Activated T-helper 2 cell treated with anti-CD3 and anti-CD28 coated beads, Interferon-gamma antibody, Interleukin-2, Interleukin-4, amounts not matched to agents 10 μg/mL and 5 μg/mL and 100 μg/mL, durations not matched to agents 14 hours and 24 hours and 36 hours (primary cell): Measurements from ENCODE around the gene DBN1. TPM values are rescaled to one million over a fixed set of nuclear protein-coding genes. Genes with fewer than 3 reads are reported as not detected.
"Not testable (repeated sequence)": the region's sequence is repeated elsewhere in the genome, so short reads cannot be mapped to it uniquely, and the experiment has no call there.

Experiments used
- DNase-seq: peaks from one replicate; pipeline ENCODE4 v3.0.0; 2021; ENCODE audit warnings: low spot score
- H3K27ac Mint-ChIP-seq: one replicate; pipeline ENCODE4 v1.8.0; 2021; ENCODE audit warnings: mixed read lengths
- H3K27me3 Mint-ChIP-seq: one replicate; pipeline ENCODE4 v1.8.0; 2021; ENCODE audit warnings: low read depth, mixed read lengths
- H3K36me3 Mint-ChIP-seq: one replicate; pipeline ENCODE4 v1.8.0; 2021; ENCODE audit warnings: low read depth, mixed read lengths
- H3K4me1 Mint-ChIP-seq: one replicate; pipeline ENCODE4 v1.8.0; 2021; ENCODE audit warnings: low read depth, mixed read lengths
- H3K4me3 Mint-ChIP-seq: one replicate; pipeline ENCODE4 v1.8.0; 2021; ENCODE audit warnings: low read depth, mild to moderate bottlenecking, moderate library complexity, mixed read lengths
- H3K9me3 Mint-ChIP-seq: one replicate; pipeline ENCODE4 v1.8.0; 2021; ENCODE audit warnings: mixed read lengths
- intact Hi-C: fragments of 100-400 bp; cut with micrococcal nuclease; formaldehyde crosslinking; loops from one replicate; pipeline ENCODE4 v1.15.1; 2023
- total RNA-seq: library from RNA; stranded (reverse); gene quantifications from 2 replicates; pipeline ENCODE4 v1.2.3, GENCODE V29; 2022

The DBN1 gene
- total RNA-seq, 1 donor from 2014 or later = 32.9 TPM

GRCh38 chr5:177427211-177427822 lies 46.1 kb downstream of the DBN1 start:
- Mint-ChIP-seq H3K27me3 (no peaks in the 10 kb centered on the region), H3K27ac (peak overlapping the region; percentile 95), H3K4me1 (peaks cover 58% of the 10 kb centered on the region), H3K36me3 (peaks cover 47% of the 10 kb centered on the region), H3K4me3 (peak overlapping the region; percentile 91), H3K9me3 (no peaks in the 10 kb centered on the region)
- intact Hi-C loops = loop anchor here (2.0 to 5.0 kb wide), 3 partner anchors 35 to 891 kb away; partner anchors contain the start of genes PDLIM7 and RNF44
- no peak for DNase-seq

GRCh38 chr5:177426566-177427210 lies 46.7 kb downstream of the DBN1 start, which contains the start of gene GRK6:
GRK6 (plus strand) TSS chr5:177426676; CDS start chr5:177426846, 170 bp downstream.
- peak within 1 kb of the TSS; percentile 95 for H3K27ac Mint-ChIP-seq
- H3K36me3 Mint-ChIP-seq = peaks cover 41% of the 10 kb centered on the region
- H3K9me3 Mint-ChIP-seq = no peaks in the 10 kb centered on the region
- H3K4me3 Mint-ChIP-seq = peak within 1 kb of the TSS; percentile 91
- no peaks in the 10 kb centered on the region for H3K27me3 Mint-ChIP-seq
- intact Hi-C loops = loop anchor here (1.0 to 5.0 kb wide), 7 partner anchors 22 to 890 kb away; partner anchors contain the start of genes PDLIM7 and RNF44
- peak; percentile 74 for DNase-seq
- H3K4me1 Mint-ChIP-seq = peaks cover 53% of the 10 kb centered on the region

- H3K27me3 Mint-ChIP-seq = no peaks in the 10 kb centered on the region
- peaks cover 36% of the 10 kb centered on the region for H3K36me3 Mint-ChIP-seq
- peaks cover 46% of the 10 kb centered on the region for H3K4me1 Mint-ChIP-seq
- peak overlapping the region; percentile 82 for H3K27ac Mint-ChIP-seq
- DNase-seq = peak; percentile 99
- intact Hi-C loops = loop anchor here (1.0 to 5.0 kb wide), 7 partner anchors 22 to 889 kb away; partner anchors contain the start of genes PDLIM7 and RNF44
- no peaks in the 10 kb centered on the region for H3K9me3 Mint-ChIP-seq
- H3K4me3 Mint-ChIP-seq = peak overlapping the region; percentile 82
Measured at GRCh38 chr5:177425801-177426565, 47.5 kb downstream of the DBN1 start.

GRCh38 chr5:177425196-177425800 lies 48.1 kb downstream of the DBN1 start:
- Mint-ChIP-seq H3K27me3 (no peaks in the 10 kb centered on the region), H3K27ac (peak overlapping the region; percentile 82), H3K4me3 (peak overlapping the region; percentile 82), H3K4me1 (peaks cover 39% of the 10 kb centered on the region), H3K9me3 (no peaks in the 10 kb centered on the region), H3K36me3 (peaks cover 29% of the 10 kb centered on the region)
- DNase-seq = no peak
- intact Hi-C loops = loop anchor here (5.0 kb wide), 1 partner anchor 33 kb away; no protein-coding TSS in a partner anchor

- H3K27ac Mint-ChIP-seq = no peak overlapping the region
- DNase-seq = no peak
- H3K36me3 Mint-ChIP-seq = peaks cover 12% of the 10 kb centered on the region
- peaks cover 23% of the 10 kb centered on the region for H3K4me1 Mint-ChIP-seq
- intact Hi-C loops = no loop called here
- no peaks in the 10 kb centered on the region for H3K9me3 Mint-ChIP-seq
- H3K27me3 Mint-ChIP-seq = no peaks in the 10 kb centered on the region
- no peak overlapping the region for H3K4me3 Mint-ChIP-seq
Measured at GRCh38 chr5:177423671-177424070, 49.8 kb downstream of the DBN1 start.

- Mint-ChIP-seq H3K9me3 (no peaks in the 10 kb centered on the region), H3K36me3 (no peaks in the 10 kb centered on the region), H3K4me3 (no peak overlapping the region), H3K27ac (no peak overlapping the region), H3K4me1 (peaks cover 15% of the 10 kb centered on the region), H3K27me3 (no peaks in the 10 kb centered on the region)
- intact Hi-C loops = no loop called here
- DNase-seq = no peak
Measured at GRCh38 chr5:177421062-177421798, 52.2 kb downstream of the DBN1 start.

- H3K27me3 Mint-ChIP-seq, H3K27ac Mint-ChIP-seq, DNase-seq, H3K36me3 Mint-ChIP-seq, H3K9me3 Mint-ChIP-seq, intact Hi-C loops, H3K4me3 Mint-ChIP-seq: not testable (repeated sequence)
- peaks cover 13% of the 10 kb centered on the region for H3K4me1 Mint-ChIP-seq
Measured at GRCh38 chr5:177420472-177420871, 53.0 kb downstream of the DBN1 start.

- intact Hi-C loops = no loop called here
- Mint-ChIP-seq H3K27me3 (no peaks in the 10 kb centered on the region), H3K9me3 (no peaks in the 10 kb centered on the region), H3K36me3 (no peaks in the 10 kb centered on the region), H3K27ac (no peak overlapping the region), H3K4me1 (peaks cover 5% of the 10 kb centered on the region), H3K4me3 (no peak overlapping the region)
- no peak for DNase-seq
Measured at GRCh38 chr5:177419046-177419445, 54.4 kb downstream of the DBN1 start.

GRCh38 chr5:177417081-177417480 lies 56.4 kb downstream of the DBN1 start:
- peaks cover 13% of the 10 kb centered on the region for H3K4me1 Mint-ChIP-seq
- H3K4me3 Mint-ChIP-seq, intact Hi-C loops, H3K27ac Mint-ChIP-seq, H3K27me3 Mint-ChIP-seq, DNase-seq, H3K36me3 Mint-ChIP-seq, H3K9me3 Mint-ChIP-seq: not testable (repeated sequence)

- Mint-ChIP-seq H3K27ac (no peak overlapping the region), H3K9me3 (no peaks in the 10 kb centered on the region), H3K4me1 (peaks cover 21% of the 10 kb centered on the region), H3K36me3 (no peaks in the 10 kb centered on the region), H3K27me3 (no peaks in the 10 kb centered on the region), H3K4me3 (no peak overlapping the region)
- DNase-seq = no peak
- intact Hi-C loops = no loop called here
Measured at GRCh38 chr5:177414481-177414880, 59.0 kb downstream of the DBN1 start.

GRCh38 chr5:177412603-177413233 lies 60.7 kb downstream of the DBN1 start:
- intact Hi-C loops = no loop called here
- no peak overlapping the region for H3K4me3 Mint-ChIP-seq
- H3K27me3 Mint-ChIP-seq = no peaks in the 10 kb centered on the region
- no peak for DNase-seq
- H3K4me1 Mint-ChIP-seq = peaks cover 21% of the 10 kb centered on the region
- H3K9me3 Mint-ChIP-seq = no peaks in the 10 kb centered on the region
- no peak overlapping the region for H3K27ac Mint-ChIP-seq
- H3K36me3 Mint-ChIP-seq = no peaks in the 10 kb centered on the region

- no peak for DNase-seq
- Mint-ChIP-seq H3K9me3 (no peaks in the 10 kb centered on the region), H3K27me3 (no peaks in the 10 kb centered on the region), H3K4me3 (no peak overlapping the region), H3K4me1 (peaks cover 21% of the 10 kb centered on the region), H3K36me3 (no peaks in the 10 kb centered on the region), H3K27ac (no peak overlapping the region)
- intact Hi-C loops = no loop called here
Measured at GRCh38 chr5:177410575-177410974, 62.9 kb downstream of the DBN1 start.
